Neuronal stem cell (in vitro differentiated cells): ENCODE data around the gene TOP3A.

Experiments
- DNase-seq: peaks from one replicate; pipeline ENCODE4 v3.0.0-alpha.2; 2013; ENCODE audit warnings: low spot score
- H2AFZ ChIP-seq: one replicate; pipeline ENCODE4 v1.6.1; 2013; ENCODE audit warnings: mild to moderate bottlenecking, low read length, inconsistent platforms
- H2AK5ac ChIP-seq: 2 replicates; pipeline ENCODE4 v1.6.1; 2013; ENCODE audit warnings: low read depth, mild to moderate bottlenecking, inconsistent platforms, low read length, moderate library complexity, mixed read lengths
- H2BK120ac ChIP-seq: 2 replicates; pipeline ENCODE4 v1.6.1; 2013; ENCODE audit warnings: low read depth, mild to moderate bottlenecking, inconsistent platforms, low read length, moderate library complexity, mixed read lengths
- H2BK12ac ChIP-seq: one replicate; pipeline ENCODE4 v1.6.1; 2013; ENCODE audit warnings: low read length, inconsistent platforms
- H2BK15ac ChIP-seq: 2 replicates; pipeline ENCODE4 v1.6.1; 2013; ENCODE audit warnings: mild to moderate bottlenecking, low read length, inconsistent platforms, mixed read lengths
- H2BK5ac ChIP-seq: one replicate; pipeline ENCODE4 v1.6.1; 2013; ENCODE audit warnings: inconsistent platforms, mild to moderate bottlenecking, low read length, moderate library complexity
- H3K14ac ChIP-seq: one replicate; pipeline ENCODE4 v1.6.1; 2013; ENCODE audit warnings: low read length, inconsistent platforms
- H3K18ac ChIP-seq: 2 replicates; pipeline ENCODE4 v1.6.1; 2013; ENCODE audit warnings: low read length, inconsistent platforms
- H3K23ac ChIP-seq: 2 replicates; pipeline ENCODE4 v1.6.1; 2013; ENCODE audit warnings: low read depth, mild to moderate bottlenecking, mixed read lengths, low read length, inconsistent platforms; ENCODE audit not compliant: poor library complexity
- H3K27ac ChIP-seq: replicated peaks from 3 replicates; pipeline ENCODE4 v1.5.1; 2013; ENCODE audit warnings: low read length, inconsistent platforms
- H3K27me3 ChIP-seq, 3 experiments: 2 replicates each; pipeline ENCODE4 v1.6.1; 2013; ENCODE audit warnings: low read length in 3 of 3, mild to moderate bottlenecking in 2 of 3, inconsistent platforms in 1 of 3, low read depth in 1 of 3, mixed read lengths in 1 of 3, moderate library complexity in 1 of 3; ENCODE audit not compliant: control insufficient read depth in 3 of 3, insufficient read depth in 3 of 3
- H3K36me3 ChIP-seq, 2 donors: replicated peaks in 1 of 2; 2 replicates each; pipeline ENCODE4 v1.6.1; 2013; ENCODE audit warnings: low read length in 2 of 2; ENCODE audit not compliant: control insufficient read depth in 2 of 2, insufficient read depth in 2 of 2
- H3K4ac ChIP-seq: 2 replicates; pipeline ENCODE4 v1.6.1; 2013; ENCODE audit warnings: inconsistent platforms, mild to moderate bottlenecking, low read length, moderate library complexity
- H3K4me1 ChIP-seq, 2 donors: 1 replicate in 1 of 2; 2 replicates in 1 of 2; pipeline ENCODE4 v1.6.1; 2013; ENCODE audit warnings: low read length in 2 of 2, low read depth in 1 of 2; ENCODE audit not compliant: control insufficient read depth in 2 of 2, insufficient read depth in 1 of 2
- H3K4me2 ChIP-seq: one replicate; pipeline ENCODE4 v1.6.1; 2013; ENCODE audit warnings: mild to moderate bottlenecking, low read length, inconsistent platforms; ENCODE audit not compliant: insufficient read depth, poor library complexity, severe bottlenecking
- H3K4me3 ChIP-seq, 2 donors: 2 replicates each; pipeline ENCODE4 v1.5.1; 2013; ENCODE audit warnings: low read length in 2 of 2, mild to moderate bottlenecking in 2 of 2, inconsistent platforms in 1 of 2, moderate library complexity in 1 of 2
- H3K79me1 ChIP-seq: one replicate; pipeline ENCODE4 v1.6.1; 2013; ENCODE audit warnings: low read depth, mild to moderate bottlenecking, inconsistent platforms, low read length, moderate library complexity
- H3K9ac ChIP-seq: one replicate; pipeline ENCODE4 v1.6.1; 2013; ENCODE audit warnings: mild to moderate bottlenecking, low read depth, low read length, inconsistent platforms; ENCODE audit not compliant: poor library complexity
- H3K9me3 ChIP-seq, 2 donors: replicated peaks in 1 of 2; 2 replicates each; pipeline versions ENCODE3 to v1.6.1; 2013; ENCODE audit warnings: low read length in 2 of 2, mild to moderate bottlenecking in 2 of 2, inconsistent platforms in 1 of 2, low read depth in 1 of 2, mixed read lengths in 1 of 2, moderate library complexity in 1 of 2; ENCODE audit not compliant: control insufficient read depth in 2 of 2, insufficient read depth in 1 of 2
- H4K8ac ChIP-seq: one replicate; pipeline ENCODE4 v1.6.1; 2013; ENCODE audit warnings: low read depth, mild to moderate bottlenecking, inconsistent platforms, low read length, moderate library complexity
- H4K91ac ChIP-seq: one replicate; pipeline ENCODE4 v1.6.1; 2013; ENCODE audit warnings: low read length, low read depth, mild to moderate bottlenecking, inconsistent platforms; ENCODE audit not compliant: poor library complexity
- WGBS, 2 donors: extraction: QIAGEN DNeasy Blood & Tissue Kit; methylation state at CpG; one replicate each; pipeline ENCODE4 v1.1.7; 2013; ENCODE audit warnings: missing lambda C conversion rate in 2 of 2, mixed read lengths in 1 of 2; ENCODE audit not compliant: insufficient read length in 2 of 2, insufficient replicate concordance in 1 of 2; ENCODE audit errors: extremely low coverage in 2 of 2; 5-methylcytosine and 5-hydroxymethylcytosine counted together

TOP3A gene

DNA sequence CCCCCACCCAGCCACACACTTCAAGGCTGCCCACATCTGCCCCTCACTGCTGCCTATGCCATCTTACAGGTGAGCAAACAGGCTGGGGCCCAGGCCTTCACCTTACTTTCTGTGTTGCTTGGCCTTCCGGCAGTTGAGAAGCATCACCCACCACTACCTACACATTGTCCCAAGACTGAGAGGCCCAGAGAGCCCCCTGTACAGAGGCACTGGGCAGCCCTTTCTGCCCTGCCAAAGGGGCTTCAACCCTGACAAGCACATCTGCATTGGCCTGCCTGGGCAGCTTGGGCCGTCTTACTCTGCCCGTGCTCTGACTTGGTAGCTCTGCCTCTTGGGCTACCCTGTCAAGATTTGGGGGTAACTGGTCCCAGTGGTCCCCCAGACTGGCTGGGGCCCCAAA, 53.1 kb downstream of the TOP3A start:
- Histone ChIP-seq H3K23ac (peak overlapping the region; percentile 68), H2AK5ac (peak overlapping the region; percentile 88), H2BK5ac (peak overlapping the region; percentile 98), H2BK120ac (no peak overlapping the region), H3K4me1 (peaks cover 12 to 21% of the 10 kb centered on the region in 2 donors), H3K14ac (no peak overlapping the region), H2BK12ac (peak overlapping the region; percentile 10), H4K8ac (no peak overlapping the region), H3K79me1 (peaks cover 9% of the 10 kb centered on the region), H3K4me3 (peak overlapping the region; percentile 83 to 93), H4K91ac (no peak overlapping the region), H3K9me3 (no peaks in the 10 kb centered on the region), H3K18ac (peak overlapping the region; percentile 90), H3K36me3 (peaks cover 19 to 31% of the 10 kb centered on the region in 2 donors), H2BK15ac (peak overlapping the region; percentile 69), H3K4ac (no peak overlapping the region), H3K4me2 (peak overlapping the region; percentile 87), H3K27me3 (peaks cover 0 to 2% (median 0%) of the 10 kb centered on the region in 3 experiments), H2AFZ (no peak overlapping the region), H3K27ac (no peak overlapping the region), H3K9ac (peak overlapping the region; percentile 92)
- no CpG with 5 or more reads among the region's 3 CpGs for WGBS, 2 donors
- no peak for DNase-seq

- H2AFZ ChIP-seq: peak overlapping the region; percentile 98
These were observed 53.7 kb downstream of the TOP3A start for GRCh38 chr17:18261146-18261515.

DNA sequence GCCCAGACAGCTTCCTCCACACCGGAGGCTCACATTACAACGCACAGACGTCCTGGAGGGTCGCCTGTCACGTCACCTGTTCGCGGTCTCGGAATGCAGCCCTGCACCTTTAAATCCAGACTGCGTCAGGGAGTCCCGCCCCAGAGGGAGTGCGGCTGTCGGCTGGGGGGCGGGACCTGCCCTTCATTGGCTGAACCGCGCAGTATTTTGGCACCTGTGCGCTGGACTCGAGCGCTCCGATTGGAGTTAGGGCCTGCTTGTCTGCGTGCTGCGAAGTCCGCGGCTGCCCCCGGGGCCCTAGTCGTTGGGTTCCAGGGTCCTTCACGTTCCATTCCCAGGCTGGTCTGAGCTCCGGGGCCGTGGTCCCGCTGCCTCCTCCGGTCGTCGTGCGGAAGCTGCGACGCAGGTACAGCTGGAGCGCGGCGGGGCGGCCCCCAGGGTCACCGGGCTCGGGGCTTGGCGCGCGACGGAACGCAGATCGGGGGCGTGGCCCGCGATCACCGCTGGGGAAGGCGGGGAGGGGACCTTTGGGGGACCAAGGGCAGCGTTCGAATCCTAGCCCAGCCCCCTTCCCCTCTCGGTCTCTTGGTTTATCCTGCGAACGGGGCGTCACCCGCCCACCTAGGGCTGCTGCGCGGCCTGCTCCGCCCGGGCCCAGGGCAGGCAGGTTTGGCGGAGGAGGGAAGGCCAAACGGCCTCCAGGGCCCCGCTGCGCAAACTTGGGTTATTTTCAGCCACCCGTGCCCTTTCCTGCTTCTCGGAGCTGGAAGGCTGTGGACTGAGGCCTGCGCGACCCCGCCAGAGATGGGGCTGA, 54.3 kb downstream of the TOP3A start, which contains the start of gene MIEF2:
MIEF2 (plus strand) TSS at position 331 of the 814 bp plus-strand sequence. CDS start 2,059 bp downstream, outside the sequence.
- Histone ChIP-seq H2BK5ac (peak within 1 kb of the TSS; percentile 98), H3K27me3 (peaks cover 0 to 2% (median 0%) of the 10 kb centered on the region in 3 experiments), H3K79me1 (peaks cover 17% of the 10 kb centered on the region), H3K14ac (peak within 1 kb of the TSS; percentile 97), H2BK15ac (peak within 1 kb of the TSS; percentile 99), H2AFZ (peak within 1 kb of the TSS; percentile 98), H3K9me3 (no peaks in the 10 kb centered on the region), H3K36me3 (peaks cover 27 to 41% of the 10 kb centered on the region in 2 donors), H3K18ac (peak within 1 kb of the TSS; percentile 100), H2BK120ac (peak within 1 kb of the TSS; percentile 72), H3K9ac (peak within 1 kb of the TSS; percentile 92), H3K4me1 (peaks cover 12 to 21% of the 10 kb centered on the region in 2 donors), H3K4me2 (peak within 1 kb of the TSS; percentile 87), H3K27ac (peak within 1 kb of the TSS; percentile 99), H4K8ac (peak within 1 kb of the TSS; percentile 89), H3K4ac (no peak within 1 kb of the TSS), H4K91ac (no peak within 1 kb of the TSS), H2AK5ac (peak within 1 kb of the TSS; percentile 88), H2BK12ac (peak within 1 kb of the TSS; percentile 90), H3K4me3 (peak within 1 kb of the TSS; percentile 83 to 93), H3K23ac (peak within 1 kb of the TSS; percentile 99)
- no CpG with 5 or more reads among the region's 72 CpGs for WGBS, 2 donors
- peak; percentile 91 for DNase-seq

More at GRCh38 chr17:18261146-18261515, 53.7 kb downstream of the TOP3A start:
- WGBS, 2 donors: no CpG with 5 or more reads among the region's 16 CpGs
- peak overlapping the region; percentile 83 to 93 for H3K4me3 ChIP-seq
- no peak overlapping the region for H2BK120ac ChIP-seq
- peak overlapping the region; percentile 69 for H2BK15ac ChIP-seq
- peak overlapping the region; percentile 90 for H3K18ac ChIP-seq
- no peak overlapping the region for H3K4ac ChIP-seq
- DNase-seq: no peak
- peaks cover 0 to 2% (median 0%) of the 10 kb centered on the region in 3 experiments for H3K27me3 ChIP-seq
- H2AK5ac ChIP-seq: peak overlapping the region; percentile 88
- no peak overlapping the region for H2BK12ac ChIP-seq
- H3K36me3 ChIP-seq: peaks cover 24 to 36% of the 10 kb centered on the region in 2 donors
- peak overlapping the region; percentile 68 for H3K23ac ChIP-seq
- no peaks in the 10 kb centered on the region for H3K9me3 ChIP-seq
- no peak overlapping the region for H4K91ac ChIP-seq
- peak overlapping the region; percentile 92 for H3K9ac ChIP-seq
- peaks cover 15% of the 10 kb centered on the region for H3K79me1 ChIP-seq
- no peak overlapping the region for H4K8ac ChIP-seq
- peaks cover 12 to 21% of the 10 kb centered on the region in 2 donors for H3K4me1 ChIP-seq
- H3K27ac ChIP-seq: peak overlapping the region; percentile 99
- H3K4me2 ChIP-seq: peak overlapping the region; percentile 87
- peak overlapping the region; percentile 98 for H2BK5ac ChIP-seq
- H3K14ac ChIP-seq: peak overlapping the region; percentile 76
